Neural crest cell (in vitro differentiated cells): ENCODE measurements around the gene PCCA. TPM values are rescaled to one million over a fixed set of nuclear protein-coding genes. Genes with fewer than 3 reads are reported as not detected.

Source experiments
- DNase-seq: peaks from one replicate; pipeline ENCODE4 v3.0.0; 2021; ENCODE audit warnings: low read depth, mixed read lengths, low spot score
- H3K27ac Mint-ChIP-seq: one replicate; pipeline ENCODE4 v1.8.0; 2021; ENCODE audit warnings: mild to moderate bottlenecking, mixed read lengths; ENCODE audit not compliant: unreplicated experiment
- H3K27me3 Mint-ChIP-seq: 2 replicates; pipeline ENCODE4 v1.8.0; 2021; ENCODE audit warnings: low read depth, mild to moderate bottlenecking, mixed read lengths
- H3K36me3 Mint-ChIP-seq: 2 replicates; pipeline ENCODE4 v1.8.0; 2021; ENCODE audit warnings: low read depth, mild to moderate bottlenecking, mixed read lengths
- H3K4me1 Mint-ChIP-seq: 2 replicates; pipeline ENCODE4 v1.8.0; 2021; ENCODE audit warnings: mixed read lengths
- H3K4me3 Mint-ChIP-seq: one replicate; pipeline ENCODE4 v1.8.0; 2021; ENCODE audit warnings: mild to moderate bottlenecking, mixed read lengths
- H3K9me3 Mint-ChIP-seq: 2 replicates; pipeline ENCODE4 v1.8.0; 2021; ENCODE audit warnings: mixed read lengths
- CTCF ChIP-seq: fragments of 200-600 bp; sonication (generic); conservative IDR thresholded peaks from 2 replicates; pipeline ENCODE4 v1.5.0; 2021; ENCODE audit warnings: antibody characterized with exemption, mild to moderate bottlenecking
- total RNA-seq: library from RNA; stranded (reverse); gene quantifications from 2 replicates; pipeline ENCODE4 v1.2.1, GENCODE V29; 2021

Gene PCCA
- total RNA-seq, 1 donor from 2014 or later = 40.6 TPM

GRCh38 chr13:100537951-100538462 lies 449.1 kb downstream of the PCCA start:
- H3K36me3 Mint-ChIP-seq = peaks cover 14% of the 10 kb centered on the region
- no peak for DNase-seq
- no peaks in the 10 kb centered on the region for H3K9me3 Mint-ChIP-seq
- H3K27me3 Mint-ChIP-seq = no peaks in the 10 kb centered on the region
- TF ChIP-seq CTCF = no peak
- H3K4me1 Mint-ChIP-seq = peaks cover 4% of the 10 kb centered on the region
- H3K4me3 Mint-ChIP-seq = no peak overlapping the region
- no peak overlapping the region for H3K27ac Mint-ChIP-seq

GRCh38 chr13:100540621-100541020 lies 451.7 kb downstream of the PCCA start:
- H3K27me3 Mint-ChIP-seq = no peaks in the 10 kb centered on the region
- TF ChIP-seq CTCF = no peak
- peaks cover 18% of the 10 kb centered on the region for H3K36me3 Mint-ChIP-seq
- no peak overlapping the region for H3K27ac Mint-ChIP-seq
- no peaks in the 10 kb centered on the region for H3K9me3 Mint-ChIP-seq
- peaks cover 15% of the 10 kb centered on the region for H3K4me1 Mint-ChIP-seq
- DNase-seq = no peak
- no peak overlapping the region for H3K4me3 Mint-ChIP-seq

- H3K4me1 Mint-ChIP-seq = peaks cover 15% of the 10 kb centered on the region
- DNase-seq = no peak
- H3K4me3 Mint-ChIP-seq = no peak overlapping the region
- no peaks in the 10 kb centered on the region for H3K27me3 Mint-ChIP-seq
- no peak for TF ChIP-seq CTCF
- H3K9me3 Mint-ChIP-seq = no peaks in the 10 kb centered on the region
- H3K36me3 Mint-ChIP-seq = peaks cover 17% of the 10 kb centered on the region
- H3K27ac Mint-ChIP-seq = no peak overlapping the region
Measured at GRCh38 chr13:100541897-100542825, 453.3 kb downstream of the PCCA start.

- H3K4me3 Mint-ChIP-seq = peak overlapping the region; percentile 32
- no peak for DNase-seq
- H3K4me1 Mint-ChIP-seq = peaks cover 19% of the 10 kb centered on the region
- no peaks in the 10 kb centered on the region for H3K9me3 Mint-ChIP-seq
- peaks cover 11% of the 10 kb centered on the region for H3K36me3 Mint-ChIP-seq
- no peaks in the 10 kb centered on the region for H3K27me3 Mint-ChIP-seq
- no peak overlapping the region for H3K27ac Mint-ChIP-seq
- peak; percentile 67 for TF ChIP-seq CTCF
Measured at GRCh38 chr13:100542826-100543156, 453.9 kb downstream of the PCCA start.

GRCh38 chr13:100543872-100544602 lies 455.1 kb downstream of the PCCA start:
- H3K9me3 Mint-ChIP-seq = no peaks in the 10 kb centered on the region
- no peak for DNase-seq

More at GRCh38 chr13:100543872-100544602, 455.1 kb downstream of the PCCA start:
- H3K27ac Mint-ChIP-seq = no peak overlapping the region
- TF ChIP-seq CTCF = no peak
- peaks cover 26% of the 10 kb centered on the region for H3K4me1 Mint-ChIP-seq
- H3K4me3 Mint-ChIP-seq = peak overlapping the region; percentile 19
- H3K36me3 Mint-ChIP-seq = peaks cover 11% of the 10 kb centered on the region
- no peaks in the 10 kb centered on the region for H3K27me3 Mint-ChIP-seq
